Measurements from ENCODE around the gene TAF1C. TPM values are rescaled to one million over a fixed set of nuclear protein-coding genes. Genes with fewer than 3 reads are reported as not detected.

TAF1C gene
- total and polyA plus RNA-seq, 10 of the 15 experiments (the other 5 are each of a cell fraction or from before 2014, with no cell fraction given) = 0.98 to 40.1 (median 15.4) TPM

DNA sequence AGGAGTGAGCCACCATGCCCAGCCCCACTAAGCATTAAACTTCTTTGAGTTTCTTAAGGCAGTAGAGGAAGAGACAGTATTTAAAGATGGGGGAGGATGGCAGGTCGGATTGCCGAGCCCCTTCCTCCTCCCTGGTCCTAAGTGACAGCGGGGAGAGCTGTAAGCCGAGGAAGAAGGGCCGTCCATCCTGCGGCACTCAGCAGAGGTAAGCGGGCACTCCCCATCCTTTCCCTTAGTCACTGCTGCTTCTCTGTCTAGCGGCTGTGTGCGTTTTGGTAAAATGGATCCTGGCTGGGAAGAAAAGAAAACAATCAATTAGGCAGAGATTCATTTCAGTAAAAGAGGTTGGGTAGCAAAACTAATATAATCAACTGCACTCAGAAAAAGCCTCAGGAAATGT lies 27.9 kb downstream of the TAF1C start:
- WGBS (ENCODE audit: insufficient coverage, insufficient replicate concordance, low lambda C conversion rate, missing lambda C conversion rate) = 31% methylated on average over 8 of the region's 9 CpGs
- Histone ChIP-seq H3K9me3 (replicated peaks; ENCODE audit: control insufficient read depth, insufficient read depth, low read length) (no peaks in the 10 kb centered on the region), H3K4me2 (ENCODE audit: control insufficient read depth, insufficient read depth) (no peak overlapping the region), H3K4me3 (no peak overlapping the region), H3K79me2 (ENCODE audit: control insufficient read depth, insufficient read depth, low read length) (no peaks in the 10 kb centered on the region), H4K20me1 (ENCODE audit: control insufficient read depth, insufficient read depth) (no peaks in the 10 kb centered on the region), H3K36me3 (ENCODE audit: control insufficient read depth in 2 of 2, insufficient read depth in 2 of 2, low read length in 1 of 2) (no peaks in the 10 kb centered on the region), H3K27me3 (replicated peaks in 1 of 2; ENCODE audit: control insufficient read depth in 2 of 2, insufficient read depth in 2 of 2, low read length in 1 of 2) (peaks cover 0 to 2% of the 10 kb centered on the region in 2 experiments; a peak in 1 of 4 replicates), H3K4me1 (ENCODE audit: control insufficient read depth, insufficient read depth, low read length) (no peaks in the 10 kb centered on the region), H2AFZ (ENCODE audit: control insufficient read depth, low read depth, low read length) (no peak overlapping the region), H3K27ac (ENCODE audit: control insufficient read depth, insufficient read depth) (no peak overlapping the region), H3K9ac (ENCODE audit: control insufficient read depth, insufficient read depth, low read length) (no peak overlapping the region)
- FAIRE-seq (no peak), ATAC-seq (no peak), DNase-seq (ENCODE audit: low read depth, low spot score) (no peak)
- POLR2A ChIA-PET = no interaction called here
- TF ChIP-seq MTA3 (IDR thresholded peaks at IDR 0.05; ENCODE audit: borderline replicate concordance, low read length) (no peak), POU2F2 (IDR thresholded peaks at IDR 0.05; ENCODE audit: borderline replicate concordance, low read depth, low read length) (no peak)
- RAD21 ChIA-PET (ENCODE audit: unreplicated experiment) = no interaction called here
- SMC1A ChIA-PET (ENCODE audit: uncharacterized antibody, unreplicated experiment) = no interaction called here
- CTCF ChIA-PET = no interaction called here
- intact Hi-C loops (cut with micrococcal nuclease; ENCODE audit: unreplicated experiment) (no loop called here), in situ Hi-C loops (cut with MboI) (no loop called here)
- BruUV-seq (replicated peaks) = no TSS peak

DNA sequence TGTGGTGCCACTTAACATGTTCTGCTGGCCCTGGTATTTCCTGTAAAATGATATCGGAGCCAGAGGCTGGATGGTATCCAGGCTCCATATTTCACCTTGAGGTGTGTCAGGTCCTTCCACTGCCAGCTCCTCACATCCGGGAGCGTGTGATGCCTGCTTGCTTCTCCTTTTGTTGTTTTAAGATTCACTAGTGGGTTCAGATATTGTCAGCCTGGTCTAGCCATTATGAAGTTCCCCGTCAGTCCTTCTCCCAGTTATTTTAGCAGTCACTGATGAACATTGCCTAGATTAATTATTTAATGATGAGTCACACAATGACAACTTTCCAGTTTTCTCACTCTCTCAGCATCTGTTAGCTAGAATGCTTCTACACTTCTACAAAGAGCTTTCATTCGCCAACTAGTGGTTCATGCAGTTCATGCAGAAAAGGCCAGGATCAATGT lies 30.5 kb downstream of the TAF1C start:
- no peaks in the 10 kb centered on the region for H3K4me1 ChIP-seq (ENCODE audit: control insufficient read depth, insufficient read depth, low read length)
- H3K4me2 ChIP-seq (ENCODE audit: control insufficient read depth, insufficient read depth) = no peak overlapping the region
- 66% methylated on average over 5 of the region's 5 CpGs for WGBS (ENCODE audit: insufficient coverage, insufficient replicate concordance, low lambda C conversion rate, missing lambda C conversion rate)
- CTCF ChIA-PET = interaction anchor here (0.8 to 1.4 kb wide), 3 partner anchors 11 to 90 kb away, joined by 3 to 5 read pairs (median 3); partner anchors contain the start of gene TAF1C
- RAD21 ChIA-PET (ENCODE audit: unreplicated experiment) = interaction anchor here (0.7 kb wide), 1 partner anchor 52 kb away, joined by 4 read pairs; no protein-coding TSS in a partner anchor
- H3K36me3 ChIP-seq (ENCODE audit: control insufficient read depth in 2 of 2, insufficient read depth in 2 of 2, low read length in 1 of 2) = no peaks in the 10 kb centered on the region
- intact Hi-C loops (cut with micrococcal nuclease; ENCODE audit: unreplicated experiment) = no loop called here
- in situ Hi-C loops (cut with MboI) = no loop called here
- POLR2A ChIA-PET = no interaction called here
- FAIRE-seq = peak; percentile 18
- SMC1A ChIA-PET (ENCODE audit: uncharacterized antibody, unreplicated experiment) = no interaction called here
- no peak for DNase-seq (ENCODE audit: low read depth, low spot score)
- H4K20me1 ChIP-seq (ENCODE audit: control insufficient read depth, insufficient read depth) = no peaks in the 10 kb centered on the region
- H3K4me3 ChIP-seq = no peak overlapping the region
- H3K27ac ChIP-seq (ENCODE audit: control insufficient read depth, insufficient read depth) = no peak overlapping the region
- TF ChIP-seq TCF12 (IDR thresholded peaks at IDR 0.05; ENCODE audit: low read depth, low read length) (no peak), SUZ12 (IDR thresholded peaks at IDR 0.05; ENCODE audit: unreplicated experiment) (no peak), HSF1 (IDR thresholded peaks at IDR 0.05; ENCODE audit: low read depth, low read length) (no peak), BRCA1 (IDR thresholded peaks at IDR 0.05; ENCODE audit: low read depth, low read length) (no peak)
- TF ChIP-seq, protein P1, sequence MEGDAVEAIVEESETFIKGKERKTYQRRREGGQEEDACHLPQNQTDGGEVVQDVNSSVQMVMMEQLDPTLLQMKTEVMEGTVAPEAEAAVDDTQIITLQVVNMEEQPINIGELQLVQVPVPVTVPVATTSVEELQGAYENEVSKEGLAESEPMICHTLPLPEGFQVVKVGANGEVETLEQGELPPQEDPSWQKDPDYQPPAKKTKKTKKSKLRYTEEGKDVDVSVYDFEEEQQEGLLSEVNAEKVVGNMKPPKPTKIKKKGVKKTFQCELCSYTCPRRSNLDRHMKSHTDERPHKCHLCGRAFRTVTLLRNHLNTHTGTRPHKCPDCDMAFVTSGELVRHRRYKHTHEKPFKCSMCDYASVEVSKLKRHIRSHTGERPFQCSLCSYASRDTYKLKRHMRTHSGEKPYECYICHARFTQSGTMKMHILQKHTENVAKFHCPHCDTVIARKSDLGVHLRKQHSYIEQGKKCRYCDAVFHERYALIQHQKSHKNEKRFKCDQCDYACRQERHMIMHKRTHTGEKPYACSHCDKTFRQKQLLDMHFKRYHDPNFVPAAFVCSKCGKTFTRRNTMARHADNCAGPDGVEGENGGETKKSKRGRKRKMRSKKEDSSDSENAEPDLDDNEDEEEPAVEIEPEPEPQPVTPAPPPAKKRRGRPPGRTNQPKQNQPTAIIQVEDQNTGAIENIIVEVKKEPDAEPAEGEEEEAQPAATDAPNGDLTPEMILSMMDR (IDR thresholded peaks at IDR 0.05 in 2 of 3, conservative IDR thresholded peaks at IDR 0.05 in 1 of 3; ENCODE audit: control insufficient read depth in 2 of 3, extremely low read depth in 1 of 3, insufficient read depth in 1 of 3, low read depth in 3 of 3, low read length in 3 of 3) = 0 out of 6 replicates have a peak, but pooled peaks of 1 of the 3 experiments have one; percentile 3
- peaks cover 0 to 2% of the 10 kb centered on the region in 2 experiments; a peak in 1 of 4 replicates for H3K27me3 ChIP-seq (replicated peaks in 1 of 2; ENCODE audit: control insufficient read depth in 2 of 2, insufficient read depth in 2 of 2, low read length in 1 of 2)
- no TSS peak for BruUV-seq (replicated peaks)
- H3K79me2 ChIP-seq (ENCODE audit: control insufficient read depth, insufficient read depth, low read length) = no peaks in the 10 kb centered on the region
- no peaks in the 10 kb centered on the region for H3K9me3 ChIP-seq (replicated peaks; ENCODE audit: control insufficient read depth, insufficient read depth, low read length)
- H3K9ac ChIP-seq (ENCODE audit: control insufficient read depth, insufficient read depth, low read length) = no peak overlapping the region
- no peak overlapping the region for H2AFZ ChIP-seq (ENCODE audit: control insufficient read depth, low read depth, low read length)
- ATAC-seq = no peak; the same call in 2 of the 3 replicates
